WTC11 (cell line): ENCODE data around the gene NEURL1. TPM values are rescaled to one million over a fixed set of nuclear protein-coding genes. Genes with fewer than 3 reads are reported as not detected.

ENCODE experiments used
- ATAC-seq: fragments of 200-7000 bp; cut with Tn5 transposase; 2 replicates; pipeline ENCODE4 v1.10.0; 2021; ENCODE audit warnings: mild to moderate bottlenecking, moderate library complexity
- CTCF ChIA-PET: fragments of 300-600 bp; sonication (Branson Sonifier 250); formaldehyde crosslinking; loops from one replicate; lab custom pipeline; 2021; ENCODE audit warnings: antibody characterized with exemption; lab: Charles Lee
- POLR2A ChIA-PET: fragments of 350-600 bp; sonication (Branson Sonifier 250); formaldehyde crosslinking; loops from one replicate; lab custom pipeline; 2021; ENCODE audit warnings: antibody characterized with exemption; lab: Charles Lee
- DNase-seq: peaks from one replicate; pipeline ENCODE4 v3.0.0; 2021; ENCODE audit warnings: low spot score
- H3K27ac Mint-ChIP-seq: 2 replicates; pipeline ENCODE4 v1.8.0; 2021; ENCODE audit warnings: mixed read lengths
- H3K27me3 Mint-ChIP-seq: 2 replicates; pipeline ENCODE4 v1.8.0; 2021; ENCODE audit warnings: low read depth, mild to moderate bottlenecking, moderate library complexity, mixed read lengths
- H3K36me3 Mint-ChIP-seq: 2 replicates; pipeline ENCODE4 v1.8.0; 2021; ENCODE audit warnings: mixed read lengths
- H3K4me1 Mint-ChIP-seq: 2 replicates; pipeline ENCODE4 v1.8.0; 2022; ENCODE audit warnings: mixed read lengths
- H3K4me3 Mint-ChIP-seq: 2 replicates; pipeline ENCODE4 v1.8.0; 2021; ENCODE audit warnings: mild to moderate bottlenecking, moderate library complexity, mixed read lengths
- H3K9me3 Mint-ChIP-seq: 2 replicates; pipeline ENCODE4 v1.8.0; 2021; ENCODE audit warnings: mixed read lengths
- ATF1 ChIP-seq: sonication (generic); formaldehyde crosslinking; IDR thresholded peaks from 2 replicates; pipeline ENCODE4 v1.8.1; 2023; ENCODE audit warnings: mild to moderate bottlenecking, moderate library complexity, missing genetic modification reagents
- CREM ChIP-seq: sonication (generic); formaldehyde crosslinking; IDR thresholded peaks from 2 replicates; pipeline ENCODE4 v1.8.1; 2022; ENCODE audit warnings: mild to moderate bottlenecking, missing genetic modification reagents, moderate library complexity
- ETV6 ChIP-seq: sonication (generic); formaldehyde crosslinking; IDR thresholded peaks from 2 replicates; pipeline ENCODE4 v1.8.1; 2022; ENCODE audit warnings: mild to moderate bottlenecking, missing genetic modification reagents
- GRHL2 ChIP-seq: fragments of 250-450 bp; sonication (Bioruptor Pico); IDR thresholded peaks from 2 replicates; pipeline ENCODE4 v1.8.0; 2022; ENCODE audit warnings: mild to moderate bottlenecking, moderate library complexity; ENCODE audit not compliant: insufficient replicate concordance, severe bottlenecking
- TP53 ChIP-seq: sonication (generic); formaldehyde crosslinking; IDR thresholded peaks from 2 replicates; pipeline ENCODE4 v1.8.1; 2023; ENCODE audit warnings: mild to moderate bottlenecking, missing genetic modification reagents
- ZNF121 ChIP-seq: sonication (generic); formaldehyde crosslinking; IDR thresholded peaks from 2 replicates; pipeline ENCODE4 v1.8.0; 2023; ENCODE audit warnings: missing genetic modification reagents
- total RNA-seq: library from RNA; stranded (reverse); gene quantifications from 3 replicates; pipeline ENCODE4 v1.2.3, GENCODE V29; 2021
- TF ChIP-seq, protein P1 (sequence below): sonication (generic); formaldehyde crosslinking; IDR thresholded peaks from 2 replicates; pipeline ENCODE4 v1.8.1; 2022; ENCODE audit warnings: missing genetic modification reagents, borderline replicate concordance
- TF ChIP-seq, protein P2 (sequence below): fragments of 250-450 bp; sonication (Bioruptor Pico); IDR thresholded peaks from 2 replicates; pipeline ENCODE4 v1.8.0; 2021; ENCODE audit warnings: mild to moderate bottlenecking
- TF ChIP-seq, protein P3 (sequence below): fragments of 200-600 bp; IDR thresholded peaks from 2 replicates; pipeline ENCODE4 v1.8.0; 2022; ENCODE audit warnings: antibody characterized with exemption
- TF ChIP-seq, protein P4 (sequence below): fragments of 250-450 bp; sonication (Bioruptor Pico); IDR thresholded peaks from 2 replicates; pipeline ENCODE4 v2.1.2; 2022; ENCODE audit warnings: mild to moderate bottlenecking, moderate library complexity
- TF ChIP-seq, protein P5 (sequence below): sonication (generic); formaldehyde crosslinking; IDR thresholded peaks from 2 replicates; pipeline ENCODE4 v1.8.0; 2022; ENCODE audit warnings: mild to moderate bottlenecking, missing genetic modification reagents
- TF ChIP-seq, protein P6 (sequence below): sonication (generic); formaldehyde crosslinking; IDR thresholded peaks from 2 replicates; pipeline ENCODE4 v1.8.0; 2023; ENCODE audit warnings: missing genetic modification reagents, mild to moderate bottlenecking, borderline replicate concordance
- TF ChIP-seq, protein P7 (sequence below): sonication (generic); formaldehyde crosslinking; IDR thresholded peaks from 2 replicates; pipeline ENCODE4 v1.8.1; 2023; ENCODE audit warnings: mild to moderate bottlenecking, missing genetic modification reagents, moderate library complexity

NEURL1 gene
- total RNA-seq, 1 experiment from 2014 or later: 1.2 TPM

DNA sequence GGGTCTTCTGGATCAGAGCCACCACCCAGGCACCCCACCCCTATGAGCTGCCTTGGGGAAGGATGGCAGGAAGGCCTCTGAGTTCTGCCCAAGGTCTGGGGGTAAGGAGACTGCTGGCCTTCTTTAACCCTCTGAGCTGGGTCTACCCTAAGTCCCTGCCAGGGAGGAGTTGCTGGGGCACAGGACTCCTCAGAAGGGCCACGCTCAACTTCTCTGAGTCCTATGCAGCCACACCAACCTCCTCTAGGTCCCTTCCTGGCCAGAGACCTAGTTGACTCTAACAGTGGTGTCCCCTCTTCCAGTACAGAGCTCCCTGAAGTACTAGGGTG lies 2.6 kb upstream of the NEURL1 start:
- DNase-seq (no peak), ATAC-seq (no peak)
- H3K27ac Mint-ChIP-seq: no peak overlapping the region
- peaks cover 9% of the 10 kb centered on the region for H3K4me1 Mint-ChIP-seq
- no peaks in the 10 kb centered on the region for H3K36me3 Mint-ChIP-seq
- CTCF ChIA-PET: interaction anchor here (0.5 to 3.5 kb wide), 7 partner anchors 14 to 1141 kb away, joined by 3 to 12 read pairs (median 4); no protein-coding TSS in a partner anchor
- POLR2A ChIA-PET: no interaction called here
- TF ChIP-seq TP53 (CRISPR knock-in tag): no peak
- no peak for TF ChIP-seq ETV6 (CRISPR knock-in tag)
- TF ChIP-seq, protein P1, sequence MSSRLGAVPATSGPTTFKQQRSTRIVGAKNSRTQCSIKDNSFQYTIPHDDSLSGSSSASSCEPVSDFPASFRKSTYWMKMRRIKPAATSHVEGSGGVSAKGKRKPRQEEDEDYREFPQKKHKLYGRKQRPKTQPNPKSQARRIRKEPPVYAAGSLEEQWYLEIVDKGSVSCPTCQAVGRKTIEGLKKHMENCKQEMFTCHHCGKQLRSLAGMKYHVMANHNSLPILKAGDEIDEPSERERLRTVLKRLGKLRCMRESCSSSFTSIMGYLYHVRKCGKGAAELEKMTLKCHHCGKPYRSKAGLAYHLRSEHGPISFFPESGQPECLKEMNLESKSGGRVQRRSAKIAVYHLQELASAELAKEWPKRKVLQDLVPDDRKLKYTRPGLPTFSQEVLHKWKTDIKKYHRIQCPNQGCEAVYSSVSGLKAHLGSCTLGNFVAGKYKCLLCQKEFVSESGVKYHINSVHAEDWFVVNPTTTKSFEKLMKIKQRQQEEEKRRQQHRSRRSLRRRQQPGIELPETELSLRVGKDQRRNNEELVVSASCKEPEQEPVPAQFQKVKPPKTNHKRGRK (CRISPR knock-in tag): no peak
- TF ChIP-seq, protein P2, sequence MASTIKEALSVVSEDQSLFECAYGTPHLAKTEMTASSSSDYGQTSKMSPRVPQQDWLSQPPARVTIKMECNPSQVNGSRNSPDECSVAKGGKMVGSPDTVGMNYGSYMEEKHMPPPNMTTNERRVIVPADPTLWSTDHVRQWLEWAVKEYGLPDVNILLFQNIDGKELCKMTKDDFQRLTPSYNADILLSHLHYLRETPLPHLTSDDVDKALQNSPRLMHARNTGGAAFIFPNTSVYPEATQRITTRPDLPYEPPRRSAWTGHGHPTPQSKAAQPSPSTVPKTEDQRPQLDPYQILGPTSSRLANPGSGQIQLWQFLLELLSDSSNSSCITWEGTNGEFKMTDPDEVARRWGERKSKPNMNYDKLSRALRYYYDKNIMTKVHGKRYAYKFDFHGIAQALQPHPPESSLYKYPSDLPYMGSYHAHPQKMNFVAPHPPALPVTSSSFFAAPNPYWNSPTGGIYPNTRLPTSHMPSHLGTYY: no peak
- TF ChIP-seq, protein P3, sequence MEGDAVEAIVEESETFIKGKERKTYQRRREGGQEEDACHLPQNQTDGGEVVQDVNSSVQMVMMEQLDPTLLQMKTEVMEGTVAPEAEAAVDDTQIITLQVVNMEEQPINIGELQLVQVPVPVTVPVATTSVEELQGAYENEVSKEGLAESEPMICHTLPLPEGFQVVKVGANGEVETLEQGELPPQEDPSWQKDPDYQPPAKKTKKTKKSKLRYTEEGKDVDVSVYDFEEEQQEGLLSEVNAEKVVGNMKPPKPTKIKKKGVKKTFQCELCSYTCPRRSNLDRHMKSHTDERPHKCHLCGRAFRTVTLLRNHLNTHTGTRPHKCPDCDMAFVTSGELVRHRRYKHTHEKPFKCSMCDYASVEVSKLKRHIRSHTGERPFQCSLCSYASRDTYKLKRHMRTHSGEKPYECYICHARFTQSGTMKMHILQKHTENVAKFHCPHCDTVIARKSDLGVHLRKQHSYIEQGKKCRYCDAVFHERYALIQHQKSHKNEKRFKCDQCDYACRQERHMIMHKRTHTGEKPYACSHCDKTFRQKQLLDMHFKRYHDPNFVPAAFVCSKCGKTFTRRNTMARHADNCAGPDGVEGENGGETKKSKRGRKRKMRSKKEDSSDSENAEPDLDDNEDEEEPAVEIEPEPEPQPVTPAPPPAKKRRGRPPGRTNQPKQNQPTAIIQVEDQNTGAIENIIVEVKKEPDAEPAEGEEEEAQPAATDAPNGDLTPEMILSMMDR: no peak
- TF ChIP-seq, protein P4, sequence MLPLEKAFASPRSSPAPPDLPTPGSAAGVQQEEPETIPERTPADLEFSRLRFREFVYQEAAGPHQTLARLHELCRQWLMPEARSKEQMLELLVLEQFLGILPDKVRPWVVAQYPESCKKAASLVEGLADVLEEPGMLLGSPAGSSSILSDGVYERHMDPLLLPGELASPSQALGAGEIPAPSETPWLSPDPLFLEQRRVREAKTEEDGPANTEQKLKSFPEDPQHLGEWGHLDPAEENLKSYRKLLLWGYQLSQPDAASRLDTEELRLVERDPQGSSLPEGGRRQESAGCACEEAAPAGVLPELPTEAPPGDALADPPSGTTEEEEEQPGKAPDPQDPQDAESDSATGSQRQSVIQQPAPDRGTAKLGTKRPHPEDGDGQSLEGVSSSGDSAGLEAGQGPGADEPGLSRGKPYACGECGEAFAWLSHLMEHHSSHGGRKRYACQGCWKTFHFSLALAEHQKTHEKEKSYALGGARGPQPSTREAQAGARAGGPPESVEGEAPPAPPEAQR (CRISPR knock-in tag): no peak
- no peak for TF ChIP-seq CREM (CRISPR knock-in tag)
- TF ChIP-seq, protein P5, sequence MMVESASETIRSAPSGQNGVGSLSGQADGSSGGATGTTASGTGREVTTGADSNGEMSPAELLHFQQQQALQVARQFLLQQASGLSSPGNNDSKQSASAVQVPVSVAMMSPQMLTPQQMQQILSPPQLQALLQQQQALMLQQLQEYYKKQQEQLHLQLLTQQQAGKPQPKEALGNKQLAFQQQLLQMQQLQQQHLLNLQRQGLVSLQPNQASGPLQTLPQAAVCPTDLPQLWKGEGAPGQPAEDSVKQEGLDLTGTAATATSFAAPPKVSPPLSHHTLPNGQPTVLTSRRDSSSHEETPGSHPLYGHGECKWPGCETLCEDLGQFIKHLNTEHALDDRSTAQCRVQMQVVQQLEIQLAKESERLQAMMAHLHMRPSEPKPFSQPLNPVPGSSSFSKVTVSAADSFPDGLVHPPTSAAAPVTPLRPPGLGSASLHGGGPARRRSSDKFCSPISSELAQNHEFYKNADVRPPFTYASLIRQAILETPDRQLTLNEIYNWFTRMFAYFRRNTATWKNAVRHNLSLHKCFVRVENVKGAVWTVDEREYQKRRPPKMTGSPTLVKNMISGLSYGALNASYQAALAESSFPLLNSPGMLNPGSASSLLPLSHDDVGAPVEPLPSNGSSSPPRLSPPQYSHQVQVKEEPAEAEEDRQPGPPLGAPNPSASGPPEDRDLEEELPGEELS (CRISPR knock-in tag): no peak
- no peak for TF ChIP-seq ATF1 (CRISPR knock-in tag)
- no peak for TF ChIP-seq GRHL2 (CRISPR knock-in tag)
- no peak for TF ChIP-seq ZNF121 (CRISPR knock-in tag)
- no peaks in the 10 kb centered on the region for H3K9me3 Mint-ChIP-seq
- H3K4me3 Mint-ChIP-seq: no peak overlapping the region
- peaks cover 41% of the 10 kb centered on the region for H3K27me3 Mint-ChIP-seq

DNA sequence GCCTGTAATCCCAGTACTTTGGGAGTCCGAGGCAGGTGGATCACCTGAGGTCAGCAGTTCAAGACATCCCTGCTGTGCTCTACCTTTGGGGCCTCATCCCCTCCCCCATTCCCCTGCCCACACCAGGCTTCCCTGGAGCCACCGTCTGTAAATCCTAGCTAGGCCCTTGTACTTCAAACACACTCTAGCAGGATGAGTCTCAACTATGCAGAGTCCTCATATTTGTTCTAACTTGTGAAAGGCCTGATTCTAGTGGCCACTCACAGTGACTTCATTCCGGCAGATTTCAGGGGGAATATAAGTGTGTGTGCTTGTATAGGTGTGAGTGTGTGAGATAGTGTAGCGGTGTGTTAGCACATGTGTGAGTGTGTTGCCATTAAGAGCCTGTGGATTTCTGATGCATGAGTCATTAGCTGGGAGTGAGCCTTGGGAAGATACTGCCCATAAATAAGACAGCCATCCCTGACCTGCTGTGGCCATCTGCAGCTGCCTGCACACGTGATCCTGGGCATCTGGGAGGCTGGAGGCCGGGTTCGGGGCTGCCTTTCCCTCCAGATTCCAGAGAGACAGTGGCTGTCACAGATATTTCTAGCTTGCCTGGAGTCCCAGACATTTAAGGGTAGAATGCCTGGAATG lies 1.7 kb upstream of the NEURL1 start:
- Mint-ChIP-seq H3K36me3 (no peaks in the 10 kb centered on the region), H3K4me1 (peaks cover 9% of the 10 kb centered on the region), H3K27ac (no peak overlapping the region), H3K27me3 (peaks cover 50% of the 10 kb centered on the region), H3K4me3 (0 out of 2 replicates have a peak overlapping the region, but pooled peaks have one; percentile 11), H3K9me3 (no peaks in the 10 kb centered on the region)
- ATAC-seq (no peak), DNase-seq (no peak)
- TF ChIP-seq, protein P6, sequence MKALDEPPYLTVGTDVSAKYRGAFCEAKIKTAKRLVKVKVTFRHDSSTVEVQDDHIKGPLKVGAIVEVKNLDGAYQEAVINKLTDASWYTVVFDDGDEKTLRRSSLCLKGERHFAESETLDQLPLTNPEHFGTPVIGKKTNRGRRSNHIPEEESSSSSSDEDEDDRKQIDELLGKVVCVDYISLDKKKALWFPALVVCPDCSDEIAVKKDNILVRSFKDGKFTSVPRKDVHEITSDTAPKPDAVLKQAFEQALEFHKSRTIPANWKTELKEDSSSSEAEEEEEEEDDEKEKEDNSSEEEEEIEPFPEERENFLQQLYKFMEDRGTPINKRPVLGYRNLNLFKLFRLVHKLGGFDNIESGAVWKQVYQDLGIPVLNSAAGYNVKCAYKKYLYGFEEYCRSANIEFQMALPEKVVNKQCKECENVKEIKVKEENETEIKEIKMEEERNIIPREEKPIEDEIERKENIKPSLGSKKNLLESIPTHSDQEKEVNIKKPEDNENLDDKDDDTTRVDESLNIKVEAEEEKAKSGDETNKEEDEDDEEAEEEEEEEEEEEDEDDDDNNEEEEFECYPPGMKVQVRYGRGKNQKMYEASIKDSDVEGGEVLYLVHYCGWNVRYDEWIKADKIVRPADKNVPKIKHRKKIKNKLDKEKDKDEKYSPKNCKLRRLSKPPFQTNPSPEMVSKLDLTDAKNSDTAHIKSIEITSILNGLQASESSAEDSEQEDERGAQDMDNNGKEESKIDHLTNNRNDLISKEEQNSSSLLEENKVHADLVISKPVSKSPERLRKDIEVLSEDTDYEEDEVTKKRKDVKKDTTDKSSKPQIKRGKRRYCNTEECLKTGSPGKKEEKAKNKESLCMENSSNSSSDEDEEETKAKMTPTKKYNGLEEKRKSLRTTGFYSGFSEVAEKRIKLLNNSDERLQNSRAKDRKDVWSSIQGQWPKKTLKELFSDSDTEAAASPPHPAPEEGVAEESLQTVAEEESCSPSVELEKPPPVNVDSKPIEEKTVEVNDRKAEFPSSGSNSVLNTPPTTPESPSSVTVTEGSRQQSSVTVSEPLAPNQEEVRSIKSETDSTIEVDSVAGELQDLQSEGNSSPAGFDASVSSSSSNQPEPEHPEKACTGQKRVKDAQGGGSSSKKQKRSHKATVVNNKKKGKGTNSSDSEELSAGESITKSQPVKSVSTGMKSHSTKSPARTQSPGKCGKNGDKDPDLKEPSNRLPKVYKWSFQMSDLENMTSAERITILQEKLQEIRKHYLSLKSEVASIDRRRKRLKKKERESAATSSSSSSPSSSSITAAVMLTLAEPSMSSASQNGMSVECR (CRISPR knock-in tag): no peak
- TF ChIP-seq, protein P7, sequence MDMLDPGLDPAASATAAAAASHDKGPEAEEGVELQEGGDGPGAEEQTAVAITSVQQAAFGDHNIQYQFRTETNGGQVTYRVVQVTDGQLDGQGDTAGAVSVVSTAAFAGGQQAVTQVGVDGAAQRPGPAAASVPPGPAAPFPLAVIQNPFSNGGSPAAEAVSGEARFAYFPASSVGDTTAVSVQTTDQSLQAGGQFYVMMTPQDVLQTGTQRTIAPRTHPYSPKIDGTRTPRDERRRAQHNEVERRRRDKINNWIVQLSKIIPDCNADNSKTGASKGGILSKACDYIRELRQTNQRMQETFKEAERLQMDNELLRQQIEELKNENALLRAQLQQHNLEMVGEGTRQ (CRISPR knock-in tag): peak; percentile 10; the same call in 1 of the 2 replicates
- ChIA-PET POLR2A (interaction anchor here (0.6 kb wide), 1 partner anchor 8 kb away, joined by 3 read pairs; no protein-coding TSS in a partner anchor), CTCF (interaction anchor here (1.1 to 3.4 kb wide), 6 partner anchors 16 to 101 kb away, joined by 3 to 30 read pairs (median 12); partner anchors contain the start of gene CALHM2)
